CD8-positive, alpha-beta memory T cell (primary cell): Measurements from ENCODE around the gene HEPHL1. TPM values are rescaled to one million over a fixed set of nuclear protein-coding genes. Genes with fewer than 3 reads are reported as not detected.

Source experiments
- CTCF ChIA-PET: fragments of 350-600 bp; sonication (Branson Sonifier 250); formaldehyde crosslinking; loops from one replicate; lab custom pipeline; 2021; ENCODE audit warnings: antibody characterized with exemption; lab: Charles Lee
- POLR2A ChIA-PET: fragments of 350-600 bp; sonication (Branson Sonifier 250); formaldehyde crosslinking; loops from one replicate; lab custom pipeline; 2021; ENCODE audit warnings: antibody characterized with exemption; lab: Charles Lee
- DNase-seq, 5 donors: peaks; one replicate each; pipeline versions ENCODE4 v3.0.0 to v3.0.0-alpha.2; 2020 to 2022; ENCODE audit warnings: mixed read lengths in 1 of 5
- H3K27ac ChIP-seq: one replicate; pipeline ENCODE4 v1.7.0; 2013; ENCODE audit warnings: low read depth, mild to moderate bottlenecking, low read length, moderate library complexity
- H3K27me3 ChIP-seq: 2 replicates; pipeline ENCODE4 v1.7.0; 2013; ENCODE audit warnings: low read length, mild to moderate bottlenecking; ENCODE audit not compliant: insufficient read depth, poor library complexity, severe bottlenecking
- H3K36me3 ChIP-seq: 2 replicates; pipeline ENCODE4 v1.7.0; 2013; ENCODE audit warnings: mild to moderate bottlenecking, low read length, moderate library complexity; ENCODE audit not compliant: insufficient read depth
- H3K4me1 ChIP-seq: 2 replicates; pipeline ENCODE4 v1.7.0; 2013; ENCODE audit warnings: mild to moderate bottlenecking, low read length, moderate library complexity; ENCODE audit not compliant: insufficient read depth
- H3K4me3 ChIP-seq: 2 replicates; pipeline ENCODE4 v1.7.0; 2013; ENCODE audit warnings: mild to moderate bottlenecking, low read length
- H3K9me3 ChIP-seq: 2 replicates; pipeline ENCODE4 v1.7.0; 2013; ENCODE audit warnings: mild to moderate bottlenecking, low read length
- H3K27ac Mint-ChIP-seq, 8 donors: one replicate each; pipeline ENCODE4 v1.8.0; 2020 to 2021; ENCODE audit warnings: mixed read lengths in 8 of 8, mild to moderate bottlenecking in 6 of 8, inconsistent platforms in 3 of 8, moderate library complexity in 3 of 8
- H3K27me3 Mint-ChIP-seq, 2 donors: one replicate each; pipeline ENCODE4 v1.8.0; 2020 to 2021; ENCODE audit warnings: mixed read lengths in 2 of 2, mild to moderate bottlenecking in 1 of 2, moderate library complexity in 1 of 2
- H3K36me3 Mint-ChIP-seq, 3 donors: one replicate each; pipeline ENCODE4 v1.8.0; 2020 to 2021; ENCODE audit warnings: mixed read lengths in 3 of 3, inconsistent platforms in 1 of 3, mild to moderate bottlenecking in 1 of 3
- H3K4me1 Mint-ChIP-seq, 3 donors: one replicate each; pipeline ENCODE4 v1.8.0; 2020 to 2021; ENCODE audit warnings: mixed read lengths in 3 of 3, inconsistent platforms in 1 of 3, mild to moderate bottlenecking in 1 of 3
- H3K4me3 Mint-ChIP-seq, 7 donors: one replicate each; pipeline ENCODE4 v1.8.0; 2020 to 2021; ENCODE audit warnings: mixed read lengths in 7 of 7, mild to moderate bottlenecking in 6 of 7, moderate library complexity in 4 of 7, inconsistent platforms in 2 of 7
- H3K9me3 Mint-ChIP-seq, 5 donors: one replicate each; pipeline ENCODE4 v1.8.0; 2020 to 2022; ENCODE audit warnings: mixed read lengths in 5 of 5, mild to moderate bottlenecking in 3 of 5, moderate library complexity in 2 of 5, inconsistent platforms in 1 of 5
- polyA plus RNA-seq: library from polyadenylated mRNA; unstranded; fragments of 300-500 nt; fragmentation: Illumina TruSeq; gene quantifications from one replicate; pipeline ENCODE4 v1.2.3, GENCODE V29; 2021
- total RNA-seq, 2 experiments: library from RNA; stranded (reverse); gene quantifications; one replicate each; pipeline ENCODE4 v1.2.3, GENCODE V29; 2021

The HEPHL1 gene
- total and polyA plus RNA-seq, 3 experiments from 2014 or later, result not detected

DNA sequence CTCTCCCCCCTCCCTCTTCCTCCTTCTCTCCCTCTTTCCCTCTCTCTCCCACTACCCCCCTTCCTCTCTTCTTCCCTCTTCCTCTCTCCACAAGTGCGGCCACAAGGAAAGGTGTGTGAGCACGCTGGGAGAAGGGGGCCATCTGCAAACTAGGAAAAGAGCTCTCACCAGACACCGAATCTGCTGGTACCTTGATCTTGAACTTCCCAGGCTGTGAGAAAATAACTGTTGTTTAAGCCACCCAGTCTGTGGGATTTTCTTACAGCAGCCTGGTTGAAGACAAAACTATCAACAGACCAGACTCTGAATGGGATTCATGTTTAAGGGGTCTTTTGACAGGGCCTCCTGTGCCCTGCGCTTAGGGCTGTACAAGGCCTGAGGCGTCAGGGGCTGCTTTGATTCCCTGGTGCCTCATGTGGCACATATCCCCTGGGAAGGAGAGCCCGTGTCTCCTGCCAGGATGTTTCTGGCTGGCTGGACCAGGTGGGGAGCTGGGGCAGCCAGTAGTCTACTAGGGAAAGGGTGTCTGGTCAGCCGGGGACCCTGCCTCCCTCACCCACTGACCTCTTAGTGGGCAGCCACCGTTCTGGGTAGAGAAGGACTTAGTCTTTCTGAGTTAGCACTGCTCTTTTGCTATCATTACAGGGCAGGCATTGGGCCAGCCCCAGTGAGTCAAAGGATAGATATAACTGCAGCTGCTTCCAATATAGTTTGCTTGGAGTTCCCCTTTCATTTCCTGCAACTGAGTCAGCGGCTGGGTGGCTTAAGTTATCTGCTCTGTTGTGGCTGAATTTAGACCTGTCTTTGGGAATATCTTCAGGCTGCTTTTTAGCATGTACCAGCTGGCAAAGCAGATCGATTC, 113.7 kb downstream of the HEPHL1 start:
- H3K9me3 Mint-ChIP-seq, result peaks cover 0 to 2% (median 0%) of the 10 kb centered on the region in 5 donors
- no peak overlapping the region for H3K4me3 Mint-ChIP-seq
- Histone ChIP-seq H3K9me3 (no peaks in the 10 kb centered on the region), H3K27ac (no peak overlapping the region), H3K4me3 (no peak overlapping the region), H3K36me3 (no peaks in the 10 kb centered on the region), H3K27me3 (no peaks in the 10 kb centered on the region), H3K4me1 (peaks cover 36% of the 10 kb centered on the region)
- ChIA-PET CTCF (no interaction called here), POLR2A (no interaction called here)
- peaks cover 1 to 3% (median 2%) of the 10 kb centered on the region in 3 donors for H3K36me3 Mint-ChIP-seq
- no peak for DNase-seq
- peaks cover 36 to 57% (median 45%) of the 10 kb centered on the region in 3 donors for H3K4me1 Mint-ChIP-seq
- H3K27me3 Mint-ChIP-seq, result no peaks in the 10 kb centered on the region
- peak overlapping the region in 4 of 8 donors; percentile 39 to 80 (median 45) for H3K27ac Mint-ChIP-seq

DNA sequence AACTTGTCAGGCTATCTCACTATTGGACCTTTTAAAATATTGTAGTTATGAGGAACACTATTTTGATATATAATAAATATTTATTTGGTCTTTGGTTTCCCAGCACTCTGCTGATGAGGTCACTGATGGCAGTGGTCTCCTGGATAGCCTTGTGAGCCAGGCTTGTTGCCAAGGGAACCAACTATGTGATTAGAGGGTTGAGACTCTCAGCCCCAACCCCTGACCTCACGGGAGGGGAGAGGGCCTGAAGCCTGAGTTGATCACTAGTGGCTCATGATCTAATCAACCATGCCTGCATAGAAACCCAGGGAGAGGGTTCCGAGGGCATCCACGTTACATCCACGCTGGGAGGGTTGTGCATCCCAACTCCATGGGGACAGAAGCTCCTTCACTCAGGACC, 118.3 kb downstream of the HEPHL1 start:
- peaks cover 58 to 82% (median 69%) of the 10 kb centered on the region in 3 donors for H3K4me1 Mint-ChIP-seq
- no peaks in the 10 kb centered on the region for H3K27me3 Mint-ChIP-seq
- no peak overlapping the region for H3K4me3 Mint-ChIP-seq
- Histone ChIP-seq H3K27me3 (no peaks in the 10 kb centered on the region), H3K4me1 (peaks cover 4% of the 10 kb centered on the region), H3K9me3 (no peaks in the 10 kb centered on the region), H3K36me3 (no peaks in the 10 kb centered on the region), H3K4me3 (no peak overlapping the region), H3K27ac (no peak overlapping the region)
- ChIA-PET POLR2A (no interaction called here), CTCF (no interaction called here)
- no peak for DNase-seq
- H3K27ac Mint-ChIP-seq, result no peak overlapping the region
- peaks cover 0 to 2% (median 0%) of the 10 kb centered on the region in 5 donors for H3K9me3 Mint-ChIP-seq
- H3K36me3 Mint-ChIP-seq, result peaks cover 1 to 3% (median 2%) of the 10 kb centered on the region in 3 donors

- no peak for DNase-seq
- H3K36me3 Mint-ChIP-seq, result peaks cover 1 to 3% (median 2%) of the 10 kb centered on the region in 3 donors
- H3K27me3 ChIP-seq, result no peaks in the 10 kb centered on the region
- ChIA-PET CTCF (no interaction called here), POLR2A (no interaction called here)
- H3K4me3 ChIP-seq, result no peak overlapping the region
- no peak overlapping the region for H3K4me3 Mint-ChIP-seq
- peaks cover 62 to 82% (median 71%) of the 10 kb centered on the region in 3 donors for H3K4me1 Mint-ChIP-seq
- no peaks in the 10 kb centered on the region for H3K36me3 ChIP-seq
- H3K9me3 Mint-ChIP-seq, result peaks cover 0 to 2% (median 0%) of the 10 kb centered on the region in 5 donors
- no peaks in the 10 kb centered on the region for H3K9me3 ChIP-seq
- no peak overlapping the region for H3K27ac Mint-ChIP-seq
- no peaks in the 10 kb centered on the region for H3K4me1 ChIP-seq
- no peaks in the 10 kb centered on the region for H3K27me3 Mint-ChIP-seq
- H3K27ac ChIP-seq, result no peak overlapping the region
Measured at GRCh38 chr11:94140154-94140655, 119.1 kb downstream of the HEPHL1 start.

DNA sequence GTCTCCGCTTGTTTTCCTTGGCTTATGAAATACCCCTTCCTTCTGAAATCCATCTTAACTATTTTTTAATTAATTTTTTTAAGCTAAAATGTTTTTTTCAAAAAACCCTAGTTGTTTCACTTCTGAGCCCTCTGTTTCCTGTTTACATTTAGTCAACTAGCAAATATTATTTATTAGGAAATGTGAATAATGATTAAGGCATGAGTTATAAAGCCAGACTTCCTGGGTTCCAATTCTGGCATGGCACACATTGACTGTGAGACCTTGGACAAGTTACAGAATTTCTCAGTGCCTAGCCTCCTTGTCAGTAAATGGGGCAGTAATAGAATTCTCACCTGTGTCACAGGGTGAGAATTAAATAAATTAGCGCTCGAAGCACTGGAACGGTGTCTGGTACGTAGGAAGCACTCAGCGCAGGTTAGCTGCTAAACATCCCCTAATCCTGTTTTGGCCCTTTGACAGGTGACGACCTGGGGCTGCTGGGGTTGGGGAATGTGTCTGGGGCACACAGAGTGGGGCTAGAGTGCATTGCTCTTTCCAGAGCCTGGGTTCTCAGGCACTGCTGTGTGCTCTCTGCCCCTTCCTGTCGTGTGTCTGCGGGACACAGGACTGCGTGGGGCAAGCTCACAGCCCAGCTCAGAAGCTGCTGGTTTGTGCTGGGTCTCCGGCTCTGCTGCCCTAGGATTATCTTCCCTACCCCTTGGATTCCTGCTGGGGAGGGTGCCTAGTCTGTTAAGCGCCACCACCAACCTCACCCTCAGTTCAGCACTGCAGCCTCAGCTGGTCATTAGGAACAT, 120.6 kb downstream of the HEPHL1 start:
- peak overlapping the region in 2 of 8 donors; percentile 4 to 56 for H3K27ac Mint-ChIP-seq
- ChIA-PET POLR2A (no interaction called here), CTCF (no interaction called here)
- H3K4me3 Mint-ChIP-seq, result peak overlapping the region in 1 of 7 donors; percentile 33
- no peak overlapping the region for H3K27ac ChIP-seq
- H3K36me3 Mint-ChIP-seq, result peaks cover 0 to 3% (median 2%) of the 10 kb centered on the region in 3 donors
- H3K9me3 Mint-ChIP-seq, result peaks cover 0 to under 1% (median 0%) of the 10 kb centered on the region in 5 donors
- no peaks in the 10 kb centered on the region for H3K27me3 ChIP-seq
- H3K27me3 Mint-ChIP-seq, result no peaks in the 10 kb centered on the region
- H3K4me3 ChIP-seq, result no peak overlapping the region
- H3K36me3 ChIP-seq, result no peaks in the 10 kb centered on the region
- peaks cover 63 to 84% (median 71%) of the 10 kb centered on the region in 3 donors for H3K4me1 Mint-ChIP-seq
- DNase-seq, result no peak
- no peaks in the 10 kb centered on the region for H3K9me3 ChIP-seq
- H3K4me1 ChIP-seq, result peaks cover 5% of the 10 kb centered on the region

GRCh38 chr11:94142308-94143281, 121.4 kb downstream of the HEPHL1 start:
- no peaks in the 10 kb centered on the region for H3K9me3 Mint-ChIP-seq
- H3K4me1 ChIP-seq, result peaks cover 11% of the 10 kb centered on the region
- no peak overlapping the region for H3K4me3 Mint-ChIP-seq
- CTCF ChIA-PET, result no interaction called here
- H3K27me3 Mint-ChIP-seq, result no peaks in the 10 kb centered on the region
- peak overlapping the region in 2 of 8 donors; percentile 44 to 55 for H3K27ac Mint-ChIP-seq
- H3K4me1 Mint-ChIP-seq, result peaks cover 64 to 90% (median 77%) of the 10 kb centered on the region in 3 donors
- POLR2A ChIA-PET, result no interaction called here
- H3K36me3 ChIP-seq, result no peaks in the 10 kb centered on the region
- no peak overlapping the region for H3K4me3 ChIP-seq
- no peaks in the 10 kb centered on the region for H3K27me3 ChIP-seq
- H3K27ac ChIP-seq, result no peak overlapping the region
- no peaks in the 10 kb centered on the region for H3K9me3 ChIP-seq
- no peak for DNase-seq
- peaks cover 0 to 2% (median 0%) of the 10 kb centered on the region in 3 donors for H3K36me3 Mint-ChIP-seq

- Mint-ChIP-seq H3K4me3 (no peak overlapping the region), H3K9me3 (no peaks in the 10 kb centered on the region), H3K27me3 (no peaks in the 10 kb centered on the region), H3K4me1 (peaks cover 74 to 95% (median 86%) of the 10 kb centered on the region in 3 donors), H3K36me3 (peaks cover 0 to 2% (median 0%) of the 10 kb centered on the region in 3 donors), H3K27ac (peak overlapping the region in 2 of 8 donors; percentile 8 to 43)
- ChIA-PET POLR2A (interaction anchor here (0.6 kb wide), 1 partner anchor 403 kb away, joined by 3 read pairs; the partner anchor contains the start of genes C11orf54 and TAF1D), CTCF (interaction anchor here (0.9 kb wide), 2 partner anchors 10 to 13 kb away, joined by 3 read pairs; no protein-coding TSS in a partner anchor)
- Histone ChIP-seq H3K27ac (no peak overlapping the region), H3K36me3 (no peaks in the 10 kb centered on the region), H3K9me3 (no peaks in the 10 kb centered on the region), H3K27me3 (no peaks in the 10 kb centered on the region), H3K4me1 (peaks cover 15% of the 10 kb centered on the region), H3K4me3 (no peak overlapping the region)
- no peak for DNase-seq
Measured at GRCh38 chr11:94144216-94144615, 123.1 kb downstream of the HEPHL1 start.

- Mint-ChIP-seq H3K27ac (peak overlapping the region in 3 of 8 donors; percentile 8 to 51 (median 19)), H3K4me1 (peaks cover 78 to 97% (median 87%) of the 10 kb centered on the region in 3 donors), H3K4me3 (no peak overlapping the region), H3K27me3 (no peaks in the 10 kb centered on the region), H3K9me3 (no peaks in the 10 kb centered on the region), H3K36me3 (peaks cover 0 to 2% (median 0%) of the 10 kb centered on the region in 3 donors)
- DNase-seq, result no peak
- H3K4me1 ChIP-seq, result peaks cover 15% of the 10 kb centered on the region
- H3K9me3 ChIP-seq, result no peaks in the 10 kb centered on the region
- H3K36me3 ChIP-seq, result no peaks in the 10 kb centered on the region
- no peaks in the 10 kb centered on the region for H3K27me3 ChIP-seq
- H3K4me3 ChIP-seq, result no peak overlapping the region
- POLR2A ChIA-PET, result no interaction called here
- no peak overlapping the region for H3K27ac ChIP-seq
- CTCF ChIA-PET, result interaction anchor here (0.9 kb wide), 1 partner anchor 9 kb away, joined by 3 read pairs; no protein-coding TSS in a partner anchor
Measured at GRCh38 chr11:94144664-94145063, 123.5 kb downstream of the HEPHL1 start.
